Measurements from ENCODE around the gene TJAP1.

The TJAP1 gene

GRCh38 chr6:43506171-43506570, 28.8 kb downstream of the TJAP1 start:
- Histone ChIP-seq H3K79me2 (ENCODE audit: control insufficient read depth, insufficient read depth, low read length, poor library complexity) (no peaks in the 10 kb centered on the region), H3K4me2 (ENCODE audit: low read length) (no peak overlapping the region), H3K4ac (ENCODE audit: low read depth, low read length) (no peak overlapping the region), H3K9ac (ENCODE audit: low read length) (no peak overlapping the region), H3K4me1 (ENCODE audit: control insufficient read depth in 1 of 2, insufficient read depth in 2 of 2, low read length in 2 of 2) (peaks cover 4 to 8% of the 10 kb centered on the region in 2 experiments), H2BK5ac (ENCODE audit: low read depth, low read length, poor library complexity) (no peak overlapping the region), H4K12ac (ENCODE audit: low read depth, low read length) (no peak overlapping the region), H4K8ac (ENCODE audit: low read depth, low read length) (no peak overlapping the region), H3K14ac (ENCODE audit: low read length) (no peak overlapping the region), H3K27me3 (ENCODE audit: insufficient read depth, low read length) (peaks cover 20% of the 10 kb centered on the region), H3K23ac (ENCODE audit: low read length) (no peak overlapping the region), H3K36me3 (ENCODE audit: control insufficient read depth in 1 of 2, insufficient read depth in 2 of 2, low read length in 2 of 2) (peaks cover 40 to 46% of the 10 kb centered on the region in 2 experiments), H4K91ac (ENCODE audit: low read depth, low read length) (no peak overlapping the region), H2BK12ac (ENCODE audit: low read length) (no peak overlapping the region), H2BK120ac (ENCODE audit: insufficient read depth, low read length, poor library complexity) (no peak overlapping the region), H3K18ac (ENCODE audit: low read length) (no peak overlapping the region), H3K79me1 (ENCODE audit: low read length) (peaks cover 2% of the 10 kb centered on the region), H3K4me3 (ENCODE audit: low read depth, low read length) (no peak overlapping the region), H3K27ac (ENCODE audit: low read depth, low read length) (no peak overlapping the region), H2AFZ (ENCODE audit: insufficient read depth, low read length, poor library complexity) (no peak overlapping the region), H3K9me3 (ENCODE audit: insufficient read depth, low read depth, low read length) (no peaks in the 10 kb centered on the region), H2AK5ac (ENCODE audit: low read length) (no peak overlapping the region)
- DNase-seq: no peak
- no CpG with 5 or more reads among the region's 3 CpGs for WGBS (ENCODE audit: extremely low coverage, insufficient coverage, insufficient read length)

- Histone ChIP-seq H2BK120ac (ENCODE audit: insufficient read depth, low read length, poor library complexity) (no peak overlapping the region), H3K14ac (ENCODE audit: low read length) (no peak overlapping the region), H4K12ac (ENCODE audit: low read depth, low read length) (no peak overlapping the region), H3K27ac (ENCODE audit: low read depth, low read length) (no peak overlapping the region), H3K4ac (ENCODE audit: low read depth, low read length) (no peak overlapping the region), H2BK5ac (ENCODE audit: low read depth, low read length, poor library complexity) (no peak overlapping the region), H3K4me2 (ENCODE audit: low read length) (no peak overlapping the region), H3K9ac (ENCODE audit: low read length) (peak overlapping the region; percentile 23), H2AK5ac (ENCODE audit: low read length) (no peak overlapping the region), H3K9me3 (ENCODE audit: insufficient read depth, low read depth, low read length) (no peaks in the 10 kb centered on the region), H3K4me3 (ENCODE audit: low read depth, low read length) (no peak overlapping the region), H3K18ac (ENCODE audit: low read length) (no peak overlapping the region), H4K8ac (ENCODE audit: low read depth, low read length) (no peak overlapping the region), H3K23ac (ENCODE audit: low read length) (no peak overlapping the region), H3K79me2 (ENCODE audit: control insufficient read depth, insufficient read depth, low read length, poor library complexity) (no peaks in the 10 kb centered on the region), H2BK12ac (ENCODE audit: low read length) (no peak overlapping the region), H3K27me3 (ENCODE audit: insufficient read depth, low read length) (peaks cover 20% of the 10 kb centered on the region), H4K91ac (ENCODE audit: low read depth, low read length) (no peak overlapping the region), H3K36me3 (ENCODE audit: control insufficient read depth in 1 of 2, insufficient read depth in 2 of 2, low read length in 2 of 2) (peaks cover 39 to 49% of the 10 kb centered on the region in 2 experiments), H2AFZ (ENCODE audit: insufficient read depth, low read length, poor library complexity) (no peak overlapping the region), H3K4me1 (ENCODE audit: control insufficient read depth in 1 of 2, insufficient read depth in 2 of 2, low read length in 2 of 2) (peaks cover 4 to 8% of the 10 kb centered on the region in 2 experiments), H3K79me1 (ENCODE audit: low read length) (peaks cover 2% of the 10 kb centered on the region)
- peak; percentile 80 to 94 for DNase-seq
- no CpG with 5 or more reads among the region's 14 CpGs for WGBS (ENCODE audit: extremely low coverage, insufficient coverage, insufficient read length)
Measured at GRCh38 chr6:43506667-43507471, 29.5 kb downstream of the TJAP1 start.

DNA sequence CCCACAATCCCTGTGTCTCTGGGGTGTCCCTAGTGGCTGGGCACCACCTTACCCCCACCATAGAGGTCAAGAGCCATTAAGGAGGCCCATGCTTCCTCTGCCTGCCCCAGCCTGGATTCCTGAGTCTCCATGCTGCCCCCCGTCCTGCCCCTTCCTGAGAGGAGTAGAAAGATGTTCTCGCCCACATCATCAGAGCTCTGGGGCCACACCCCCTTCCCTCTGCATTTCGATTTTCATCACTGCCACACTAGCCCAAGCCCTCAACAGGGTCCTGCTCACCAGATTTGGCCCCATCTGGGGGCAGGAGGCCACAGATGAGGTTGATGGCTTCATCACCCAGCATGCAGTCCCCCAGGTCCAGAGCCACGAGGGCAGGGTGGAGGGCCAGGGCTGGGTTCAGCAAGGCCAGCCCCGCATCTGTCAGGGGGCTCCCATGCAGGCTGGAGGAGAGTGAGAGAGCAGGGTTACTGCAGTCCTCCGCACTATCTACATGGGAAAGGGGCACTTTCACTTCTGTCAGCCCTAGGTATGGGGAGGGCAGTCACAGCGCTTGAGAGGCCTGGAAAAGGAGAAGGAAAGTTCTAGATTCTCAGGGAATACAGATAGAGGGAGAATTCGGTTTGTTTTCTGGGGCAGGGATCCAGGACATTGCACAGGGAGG, 31.2 kb downstream of the TJAP1 start:
- Histone ChIP-seq H3K79me2 (ENCODE audit: control insufficient read depth, insufficient read depth, low read length, poor library complexity) (no peaks in the 10 kb centered on the region), H4K91ac (ENCODE audit: low read depth, low read length) (no peak overlapping the region), H2BK12ac (ENCODE audit: low read length) (no peak overlapping the region), H2AFZ (ENCODE audit: insufficient read depth, low read length, poor library complexity) (no peak overlapping the region), H3K79me1 (ENCODE audit: low read length) (peaks cover 2% of the 10 kb centered on the region), H3K36me3 (ENCODE audit: control insufficient read depth in 1 of 2, insufficient read depth in 2 of 2, low read length in 2 of 2) (peaks cover 40 to 49% of the 10 kb centered on the region in 2 experiments), H2AK5ac (ENCODE audit: low read length) (no peak overlapping the region), H3K18ac (ENCODE audit: low read length) (no peak overlapping the region), H3K9ac (ENCODE audit: low read length) (peak overlapping the region; percentile 8), H2BK5ac (ENCODE audit: low read depth, low read length, poor library complexity) (no peak overlapping the region), H3K4me3 (ENCODE audit: low read depth, low read length) (no peak overlapping the region), H3K9me3 (ENCODE audit: insufficient read depth, low read depth, low read length) (no peaks in the 10 kb centered on the region), H3K4ac (ENCODE audit: low read depth, low read length) (no peak overlapping the region), H3K4me1 (ENCODE audit: control insufficient read depth in 1 of 2, insufficient read depth in 2 of 2, low read length in 2 of 2) (peaks cover 4 to 8% of the 10 kb centered on the region in 2 experiments), H2BK120ac (ENCODE audit: insufficient read depth, low read length, poor library complexity) (no peak overlapping the region), H4K8ac (ENCODE audit: low read depth, low read length) (no peak overlapping the region), H3K27ac (ENCODE audit: low read depth, low read length) (no peak overlapping the region), H3K23ac (ENCODE audit: low read length) (no peak overlapping the region), H3K4me2 (ENCODE audit: low read length) (no peak overlapping the region), H3K27me3 (ENCODE audit: insufficient read depth, low read length) (peaks cover 20% of the 10 kb centered on the region), H4K12ac (ENCODE audit: low read depth, low read length) (no peak overlapping the region), H3K14ac (ENCODE audit: low read length) (no peak overlapping the region)
- WGBS (ENCODE audit: extremely low coverage, insufficient coverage, insufficient read length): no CpG with 5 or more reads among the region's 8 CpGs
- DNase-seq: no peak

GRCh38 chr6:43509142-43509983, 32.0 kb downstream of the TJAP1 start:
- Histone ChIP-seq H3K23ac (ENCODE audit: low read length) (no peak overlapping the region), H3K4me1 (ENCODE audit: control insufficient read depth in 1 of 2, insufficient read depth in 2 of 2, low read length in 2 of 2) (peaks cover 4 to 8% of the 10 kb centered on the region in 2 experiments), H3K36me3 (ENCODE audit: control insufficient read depth in 1 of 2, insufficient read depth in 2 of 2, low read length in 2 of 2) (peaks cover 38 to 47% of the 10 kb centered on the region in 2 experiments), H4K12ac (ENCODE audit: low read depth, low read length) (no peak overlapping the region), H3K18ac (ENCODE audit: low read length) (peak overlapping the region; percentile 18), H3K4ac (ENCODE audit: low read depth, low read length) (no peak overlapping the region), H4K8ac (ENCODE audit: low read depth, low read length) (no peak overlapping the region), H2BK5ac (ENCODE audit: low read depth, low read length, poor library complexity) (no peak overlapping the region), H3K9ac (ENCODE audit: low read length) (peak overlapping the region; percentile 14), H3K9me3 (ENCODE audit: insufficient read depth, low read depth, low read length) (no peaks in the 10 kb centered on the region), H3K79me2 (ENCODE audit: control insufficient read depth, insufficient read depth, low read length, poor library complexity) (no peaks in the 10 kb centered on the region), H2AFZ (ENCODE audit: insufficient read depth, low read length, poor library complexity) (peak overlapping the region; percentile 10), H3K4me2 (ENCODE audit: low read length) (peak overlapping the region; percentile 88), H2BK12ac (ENCODE audit: low read length) (no peak overlapping the region), H3K27me3 (ENCODE audit: insufficient read depth, low read length) (peaks cover 20% of the 10 kb centered on the region), H2BK120ac (ENCODE audit: insufficient read depth, low read length, poor library complexity) (no peak overlapping the region), H2AK5ac (ENCODE audit: low read length) (no peak overlapping the region), H3K4me3 (ENCODE audit: low read depth, low read length) (peak overlapping the region; percentile 76), H3K79me1 (ENCODE audit: low read length) (peaks cover 2% of the 10 kb centered on the region), H3K27ac (ENCODE audit: low read depth, low read length) (no peak overlapping the region), H4K91ac (ENCODE audit: low read depth, low read length) (no peak overlapping the region), H3K14ac (ENCODE audit: low read length) (no peak overlapping the region)
- DNase-seq: peak in 1 of 2 donors; percentile 39
- no CpG with 5 or more reads among the region's 69 CpGs for WGBS (ENCODE audit: extremely low coverage, insufficient coverage, insufficient read length)

Data from trophoblast cell (in vitro differentiated cells and primary cell).